Measurements from ENCODE around the gene SLC34A3.

The SLC34A3 gene

DNA sequence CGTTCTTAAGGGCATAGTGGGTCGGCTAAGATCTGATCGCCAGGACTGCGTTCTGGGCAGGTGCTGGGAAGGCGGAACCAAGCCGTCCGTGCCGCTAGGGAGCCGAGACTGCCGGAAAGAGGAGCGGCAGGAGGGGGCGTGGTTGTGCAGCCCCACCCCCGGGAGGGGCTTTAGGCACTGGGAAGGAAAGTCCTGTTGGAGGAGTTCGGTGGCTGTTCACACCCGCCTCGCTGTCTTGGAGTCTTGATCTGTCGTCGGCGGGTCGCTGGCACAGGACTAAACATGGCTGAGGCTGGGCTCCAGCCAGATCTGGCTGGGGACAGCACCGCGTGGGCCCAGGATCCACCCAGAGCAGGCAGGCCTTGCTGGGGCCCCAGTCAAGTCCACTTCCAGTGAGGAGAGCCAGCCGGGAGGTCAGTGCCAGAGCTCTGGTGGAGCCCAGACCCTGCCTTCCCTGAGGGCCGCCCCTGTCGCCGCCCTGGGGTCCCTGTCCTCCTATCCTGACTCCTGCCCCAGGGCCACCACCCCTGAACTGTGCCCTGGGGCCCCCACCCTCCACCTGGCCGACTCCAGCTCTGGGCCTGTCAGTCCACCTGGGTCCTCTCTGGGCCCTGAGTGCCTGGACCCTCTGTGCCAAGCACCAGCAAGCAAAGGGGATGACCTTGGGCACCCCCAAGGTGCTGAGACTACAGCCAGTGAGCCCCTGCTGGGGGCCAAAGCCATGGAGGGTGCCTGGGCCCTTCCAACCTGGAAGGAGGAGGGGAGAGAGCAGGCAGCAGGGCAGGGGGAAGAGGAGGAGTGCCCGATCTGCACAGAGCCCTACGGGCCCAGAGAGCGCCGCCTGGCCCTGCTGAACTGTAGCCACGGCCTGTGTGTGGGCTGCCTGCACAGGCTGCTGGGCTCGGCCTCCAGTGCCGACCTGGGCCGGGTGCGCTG, 13.2 kb upstream of the SLC34A3 start:
- DNase-seq (ENCODE audit: low read depth in 2 of 2) = no peak

DNA sequence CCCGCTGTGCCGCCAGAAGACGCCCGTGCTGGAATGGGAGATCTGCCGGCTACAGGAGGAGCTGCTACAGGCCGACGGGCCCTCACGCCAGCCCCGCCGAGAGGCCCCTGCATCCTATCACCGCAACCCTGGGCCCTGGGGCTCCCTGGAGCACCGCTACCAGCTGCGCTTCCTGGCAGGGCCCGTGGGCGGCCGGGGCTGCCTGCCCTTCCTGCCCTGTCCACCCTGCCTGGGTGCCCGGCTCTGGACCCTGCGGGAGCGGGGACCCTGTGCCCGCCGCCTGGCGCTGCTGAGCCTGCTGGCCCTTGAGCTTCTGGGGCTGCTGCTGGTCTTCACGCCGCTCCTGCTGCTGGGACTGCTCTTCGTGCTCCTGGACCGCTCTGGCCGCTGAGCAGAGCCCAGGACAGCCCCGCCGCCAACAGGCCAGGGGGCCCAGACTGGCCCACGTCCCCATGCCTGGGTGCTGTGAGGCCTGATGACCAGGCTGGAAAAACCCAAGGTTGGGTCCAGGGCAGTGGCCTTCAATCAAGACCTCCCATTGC, 12.4 kb upstream of the SLC34A3 start:
- DNase-seq (ENCODE audit: low read depth in 2 of 2) = no peak

DNA sequence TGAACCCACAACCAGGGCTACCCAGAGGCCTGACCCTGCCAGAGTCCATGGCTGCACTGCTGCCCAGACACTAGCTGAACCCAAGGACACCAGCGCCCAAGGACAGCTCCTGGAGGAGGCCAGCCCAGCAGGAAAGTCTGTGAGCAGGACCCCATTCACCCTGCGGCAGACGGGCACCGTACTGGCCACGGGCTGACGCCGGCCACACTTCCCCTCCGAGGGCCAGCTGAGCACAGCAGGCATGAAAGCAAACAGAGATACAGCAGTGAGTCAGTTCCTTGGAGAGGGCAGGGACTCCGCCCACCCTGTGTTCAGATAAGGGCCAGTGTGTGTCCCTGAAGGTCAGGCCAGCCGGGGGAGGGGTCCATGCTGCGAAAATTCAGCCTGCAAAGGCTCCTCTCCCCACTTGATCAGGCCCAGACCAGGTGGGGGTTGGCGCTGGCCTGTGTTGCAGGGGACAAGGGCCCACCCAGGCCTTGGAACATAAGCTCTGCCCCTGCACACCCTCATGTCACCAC, 11.9 kb upstream of the SLC34A3 start:
- no peak for DNase-seq (ENCODE audit: low read depth in 2 of 2)

DNA sequence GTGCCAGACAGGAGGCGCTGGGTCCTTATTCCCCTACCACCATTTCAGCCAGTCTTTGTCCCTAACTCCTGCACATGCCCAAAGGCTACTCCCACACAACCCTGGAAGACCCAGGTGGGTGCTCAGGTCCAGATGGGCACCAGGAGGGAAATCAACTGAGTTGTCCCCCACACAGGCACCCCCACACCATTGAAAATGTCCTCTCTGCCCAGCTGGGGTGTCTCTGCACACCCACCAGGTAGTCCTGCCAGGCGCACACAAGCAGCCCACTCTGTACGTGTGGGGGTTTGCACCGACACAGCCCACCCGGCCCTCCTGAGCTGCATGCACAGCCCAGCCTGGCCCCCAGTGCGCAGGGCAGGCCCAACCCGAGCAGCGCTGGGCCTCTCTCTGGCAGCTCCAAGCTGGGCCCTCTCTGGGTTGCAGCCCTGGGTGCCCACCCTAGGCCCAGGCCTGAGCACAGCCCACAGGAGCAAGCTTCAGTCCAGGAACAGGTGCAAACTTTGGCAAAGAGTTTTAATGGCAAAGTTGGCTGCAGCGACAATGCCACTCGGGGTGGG, 10.9 kb upstream of the SLC34A3 start:
- no peak for DNase-seq (ENCODE audit: low read depth in 2 of 2)

DNA sequence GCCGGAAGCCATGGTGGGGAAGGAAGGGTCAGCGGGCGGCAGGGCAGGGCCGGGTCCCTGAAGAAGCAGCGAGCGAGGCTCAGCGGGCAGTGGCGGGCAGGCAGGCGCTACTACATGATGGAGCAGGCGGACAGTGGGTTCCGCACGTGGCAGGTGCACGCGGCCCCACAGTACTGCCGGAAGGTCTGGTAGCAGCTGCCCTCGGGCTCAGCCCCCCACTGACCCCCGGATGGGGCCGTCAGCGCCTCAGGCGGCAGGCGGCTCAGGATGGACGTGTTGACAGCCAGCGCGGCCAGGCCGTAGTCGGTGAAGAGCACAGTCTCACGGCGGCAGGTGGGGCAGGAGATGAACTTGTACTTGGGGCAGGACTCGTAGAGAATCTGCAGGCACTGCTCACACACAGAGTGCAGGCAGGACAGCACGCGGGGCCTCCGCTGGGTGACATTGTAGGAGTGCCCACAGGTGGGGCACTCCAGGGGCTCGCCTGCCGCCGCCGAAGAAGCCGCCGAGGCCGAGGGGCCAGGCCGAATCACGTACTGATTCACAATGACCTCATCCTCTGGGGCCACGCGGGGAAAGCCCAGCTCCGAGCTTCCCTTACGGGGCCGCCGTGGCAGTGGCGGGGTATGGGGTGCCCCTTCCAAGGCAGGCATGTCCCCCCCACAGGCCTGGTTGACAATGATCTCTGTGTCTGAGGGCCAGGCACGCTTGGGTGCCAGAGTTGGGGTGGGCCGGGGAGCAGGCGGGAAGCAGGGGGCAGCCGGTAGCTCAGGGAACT, 10.2 kb upstream of the SLC34A3 start:
- DNase-seq (ENCODE audit: low read depth in 2 of 2) = no peak

DNA sequence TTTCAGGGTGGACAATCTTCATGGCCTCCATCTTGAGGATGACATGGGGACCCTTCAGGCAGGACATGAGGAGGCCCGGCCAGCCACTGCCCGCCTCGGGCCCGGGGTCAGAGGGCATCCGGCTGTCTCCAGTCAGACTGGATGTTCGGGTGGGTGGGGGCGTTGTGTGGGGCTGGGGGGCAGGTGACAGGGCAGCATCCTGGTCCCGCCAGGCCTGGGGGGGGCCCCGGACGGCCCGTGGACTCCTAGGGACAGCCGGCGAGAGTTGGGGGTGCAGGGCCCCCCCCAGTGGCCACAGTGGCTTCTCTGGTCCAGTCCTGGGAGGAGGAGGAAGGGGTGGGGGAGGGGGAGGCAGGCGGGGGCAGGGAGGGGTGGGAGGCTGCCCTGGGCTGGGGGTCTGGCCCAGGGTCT, 9.6 kb upstream of the SLC34A3 start:
- no peak for DNase-seq (ENCODE audit: low read depth in 2 of 2)

DNA sequence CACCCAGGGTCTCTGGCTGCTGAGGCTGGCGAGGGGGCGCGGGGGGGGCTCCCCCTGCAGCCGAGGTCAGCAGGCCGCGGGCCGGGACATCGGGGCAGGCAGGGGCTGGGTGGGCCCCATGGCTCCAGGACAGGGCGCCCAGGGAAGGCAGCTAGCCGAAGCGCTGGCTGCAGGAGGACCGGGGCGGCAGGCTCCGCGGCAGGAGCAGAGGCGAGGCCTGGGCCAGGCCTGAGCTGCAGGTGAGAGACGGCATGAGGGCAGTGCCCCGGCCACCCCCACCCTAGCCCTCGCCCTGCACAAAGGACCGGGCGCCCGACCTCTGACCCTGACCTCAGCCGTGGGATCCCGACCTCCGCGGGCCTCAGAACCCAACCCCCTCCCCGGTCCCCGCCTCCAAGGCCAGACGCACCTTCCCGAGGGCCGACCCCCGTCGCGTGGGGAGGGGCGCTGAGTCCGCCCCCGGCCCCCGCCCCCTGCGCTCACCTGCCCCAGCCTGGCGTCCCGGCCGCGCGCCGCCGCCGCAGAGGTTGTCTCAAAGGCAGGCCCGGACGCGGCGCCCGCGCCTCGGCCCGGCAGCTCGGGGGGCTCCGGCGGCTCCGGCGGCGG, 9.1 kb upstream of the SLC34A3 start:
- DNase-seq (ENCODE audit: low read depth in 2 of 2) = no peak

DNA sequence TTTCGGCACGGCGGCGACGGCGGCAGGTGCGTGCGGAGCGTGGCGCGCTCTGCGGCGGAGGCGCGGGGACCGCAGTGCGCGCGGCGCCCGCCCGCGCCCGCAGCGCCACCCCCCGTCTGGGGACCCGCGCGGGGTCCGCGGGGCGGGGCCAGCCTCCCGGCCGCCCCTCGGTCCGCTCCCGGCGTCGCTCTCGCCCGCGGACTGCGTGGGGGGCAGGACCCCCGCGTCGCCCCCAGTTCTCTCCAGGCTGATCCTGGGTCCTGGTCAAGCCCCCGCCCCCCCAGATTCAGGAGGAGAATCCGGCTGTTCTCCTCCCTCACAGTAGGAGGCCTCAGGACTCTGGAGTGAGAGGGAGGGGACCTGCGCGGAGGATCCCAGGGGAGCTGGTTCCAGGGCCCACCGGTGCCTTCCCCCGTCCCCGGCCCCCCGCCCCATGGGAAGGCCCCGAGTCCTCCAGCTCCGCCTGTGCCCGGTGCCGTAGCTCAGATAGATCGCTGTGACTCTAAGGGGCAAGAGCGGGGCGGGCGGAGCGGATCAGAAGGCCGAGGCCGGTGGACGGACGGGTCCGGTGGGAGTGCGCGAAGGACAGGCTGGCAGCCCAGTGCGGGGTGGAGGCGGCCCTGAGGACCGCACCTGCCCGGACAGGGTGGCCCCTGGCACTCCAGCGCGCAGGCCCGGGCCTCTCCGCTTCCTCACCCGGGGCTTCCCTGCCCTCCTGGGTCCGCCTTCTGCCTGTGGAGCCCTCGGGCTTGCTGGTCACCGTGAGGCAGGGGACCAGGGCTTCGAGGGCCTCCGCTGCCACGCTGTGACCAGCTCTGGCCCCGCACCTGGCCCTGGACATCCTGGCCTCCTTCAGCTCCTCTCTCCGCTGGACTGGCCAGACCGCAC, 8.3 kb upstream of the SLC34A3 start, which contains the start of gene RNF208:
Gene RNF208 (minus strand): TSS at position 51 of the 888 bp plus-strand sequence. CDS start 1,028 bp downstream, outside the sequence.
- no peak for DNase-seq (ENCODE audit: low read depth in 2 of 2)

DNA sequence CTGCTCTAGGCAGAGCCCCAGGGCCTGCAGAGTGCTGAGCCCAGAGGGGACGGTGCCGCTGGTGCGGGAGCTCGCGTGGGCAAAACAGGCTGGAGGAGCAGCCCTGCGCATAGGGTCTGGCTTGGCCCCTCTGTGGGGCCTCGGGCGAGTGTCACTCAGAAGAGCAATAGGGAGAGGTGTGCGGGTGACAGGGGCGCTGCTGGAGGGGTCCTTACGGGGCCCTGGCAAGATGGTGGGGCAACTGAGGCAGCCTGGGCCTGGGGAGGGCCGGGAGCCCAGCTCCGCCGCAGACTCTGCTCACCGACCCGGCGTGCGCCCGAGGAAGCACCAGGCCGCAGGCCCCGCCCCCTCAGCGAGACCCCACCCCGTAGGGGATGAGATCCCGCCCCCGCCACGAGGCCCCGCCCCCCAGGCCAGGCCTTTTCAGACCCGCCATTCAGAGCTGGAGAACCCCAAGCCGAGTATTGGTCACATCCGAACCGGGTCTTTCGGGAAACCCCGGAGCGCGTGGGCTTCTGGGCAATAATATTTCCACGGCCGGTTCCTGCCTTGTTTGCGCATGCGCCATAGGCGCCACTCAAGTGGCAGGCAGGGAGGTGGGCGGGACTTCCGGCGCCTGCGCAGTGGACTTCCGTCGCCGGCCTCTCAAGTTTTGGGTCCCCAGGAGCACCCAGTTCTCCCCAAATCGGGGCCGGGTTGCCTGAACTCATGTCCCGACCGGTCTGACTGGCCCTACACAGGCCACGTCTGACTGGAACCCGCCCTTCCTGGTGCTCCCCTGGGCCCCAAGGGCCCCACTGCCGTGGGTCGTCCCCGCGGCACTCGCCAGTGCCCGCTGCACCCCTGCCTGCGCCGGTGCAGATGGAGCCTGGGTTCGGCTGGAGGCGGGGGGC, 7.4 kb upstream of the SLC34A3 start:
- DNase-seq (ENCODE audit: low read depth in 2 of 2) = peak; percentile 96 to 97

DNA sequence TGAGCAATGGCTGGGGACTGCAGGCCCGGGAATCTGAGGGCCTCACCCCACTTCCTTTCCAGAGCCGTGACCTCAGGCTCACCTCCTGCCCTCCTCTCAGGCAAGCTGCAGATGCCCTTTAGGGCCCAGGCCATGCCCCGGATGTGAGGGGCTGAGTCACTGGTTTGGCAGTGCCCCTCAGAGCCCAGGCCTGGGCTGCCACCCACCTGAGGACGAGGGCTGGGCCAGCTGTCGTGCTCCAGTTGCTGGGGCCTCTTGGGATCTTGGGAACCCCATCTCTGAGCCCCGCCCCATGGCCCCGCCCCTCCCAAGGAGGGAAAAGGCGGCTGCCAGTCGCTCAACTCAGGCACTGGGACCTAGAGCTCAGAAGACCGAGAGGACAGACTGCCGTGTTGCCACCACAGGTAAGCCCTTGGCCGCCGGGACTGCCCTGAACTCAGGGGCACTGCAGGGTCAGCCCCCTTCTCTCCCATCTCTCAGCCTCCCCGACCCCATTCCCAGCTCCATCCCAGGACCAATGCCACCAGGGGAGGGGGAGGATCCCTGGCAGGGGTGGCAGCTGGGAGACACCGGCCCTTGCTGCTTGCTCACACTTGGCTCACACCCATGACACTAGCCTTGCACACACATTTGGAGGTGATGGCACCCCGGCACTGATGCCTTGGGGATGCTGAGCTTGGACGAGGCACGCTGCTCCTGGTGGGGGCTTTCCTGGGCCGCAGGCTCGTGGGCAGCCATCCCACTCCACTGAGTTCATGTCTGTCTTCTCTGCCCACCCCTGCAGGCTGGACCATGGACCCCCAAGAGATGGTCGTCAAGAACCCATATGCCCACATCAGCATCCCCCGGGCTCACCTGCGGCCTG, 5.6 kb upstream of the SLC34A3 start, which contains the start of gene CYSRT1:
Gene CYSRT1 (plus strand): TSS at position 345 of the 865 bp plus-strand sequence. CDS start 448 bp downstream, at position 793.
- DNase-seq (ENCODE audit: low read depth in 2 of 2) = no peak

DNA sequence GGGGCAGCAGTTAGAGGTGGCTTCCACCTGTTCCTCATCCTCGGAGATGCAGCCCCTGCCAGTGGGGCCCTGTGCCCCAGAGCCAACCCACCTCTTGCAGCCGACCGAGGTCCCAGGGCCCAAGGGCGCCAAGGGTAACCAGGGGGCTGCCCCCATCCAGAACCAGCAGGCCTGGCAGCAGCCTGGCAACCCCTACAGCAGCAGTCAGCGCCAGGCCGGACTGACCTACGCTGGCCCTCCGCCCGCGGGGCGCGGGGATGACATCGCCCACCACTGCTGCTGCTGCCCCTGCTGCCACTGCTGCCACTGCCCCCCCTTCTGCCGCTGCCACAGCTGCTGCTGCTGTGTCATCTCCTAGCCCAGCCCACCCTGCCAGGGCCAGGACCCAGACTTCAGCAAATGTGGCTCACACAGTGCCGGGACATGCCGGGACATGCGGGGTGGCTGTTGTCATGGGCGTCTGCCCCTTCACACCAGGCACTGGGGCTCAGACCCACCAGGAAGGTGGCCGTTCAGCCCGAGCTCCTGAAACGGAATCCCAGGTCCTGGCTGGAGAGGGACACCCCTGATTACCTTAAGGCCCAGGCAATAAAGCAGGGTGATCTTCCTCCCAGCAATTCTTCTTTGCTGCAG, 4.9 kb upstream of the SLC34A3 start:
- no peak for DNase-seq (ENCODE audit: low read depth in 2 of 2)

DNA sequence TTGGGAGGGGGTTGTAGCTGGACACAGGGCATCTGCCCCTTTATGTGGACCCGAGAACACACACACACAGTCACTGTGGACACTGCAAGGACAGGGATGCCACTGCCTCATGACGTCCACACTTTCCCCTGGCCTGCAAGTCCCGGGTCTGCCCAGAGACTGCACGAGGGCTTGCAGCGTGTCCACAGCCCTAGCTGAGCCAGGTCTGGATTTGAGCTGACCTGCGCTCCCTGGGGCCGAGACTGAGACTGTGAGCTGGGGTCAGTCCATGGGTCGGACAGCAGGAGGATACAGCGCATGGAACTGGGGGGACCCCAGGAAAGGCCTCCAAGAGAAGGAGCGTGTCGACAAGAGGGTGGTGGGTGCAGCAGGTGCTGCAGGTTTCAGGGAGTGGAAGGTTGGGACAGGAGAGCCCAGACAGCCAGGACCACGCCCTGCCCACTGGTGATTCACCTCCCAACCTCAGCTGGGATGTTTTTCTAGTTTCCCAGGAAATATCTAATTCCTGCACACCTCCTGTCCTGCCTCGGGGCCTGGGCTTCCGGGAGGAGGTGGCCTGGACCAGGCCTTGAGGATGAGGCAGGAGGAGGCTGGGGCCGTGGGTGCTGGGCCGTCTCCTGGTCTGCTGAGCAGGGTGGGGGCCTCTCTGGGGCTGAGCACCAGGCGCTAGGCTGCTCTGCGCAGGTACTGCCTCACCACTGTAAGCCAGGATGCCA, 4.2 kb upstream of the SLC34A3 start:
- no peak for DNase-seq (ENCODE audit: low read depth in 2 of 2)

DNA sequence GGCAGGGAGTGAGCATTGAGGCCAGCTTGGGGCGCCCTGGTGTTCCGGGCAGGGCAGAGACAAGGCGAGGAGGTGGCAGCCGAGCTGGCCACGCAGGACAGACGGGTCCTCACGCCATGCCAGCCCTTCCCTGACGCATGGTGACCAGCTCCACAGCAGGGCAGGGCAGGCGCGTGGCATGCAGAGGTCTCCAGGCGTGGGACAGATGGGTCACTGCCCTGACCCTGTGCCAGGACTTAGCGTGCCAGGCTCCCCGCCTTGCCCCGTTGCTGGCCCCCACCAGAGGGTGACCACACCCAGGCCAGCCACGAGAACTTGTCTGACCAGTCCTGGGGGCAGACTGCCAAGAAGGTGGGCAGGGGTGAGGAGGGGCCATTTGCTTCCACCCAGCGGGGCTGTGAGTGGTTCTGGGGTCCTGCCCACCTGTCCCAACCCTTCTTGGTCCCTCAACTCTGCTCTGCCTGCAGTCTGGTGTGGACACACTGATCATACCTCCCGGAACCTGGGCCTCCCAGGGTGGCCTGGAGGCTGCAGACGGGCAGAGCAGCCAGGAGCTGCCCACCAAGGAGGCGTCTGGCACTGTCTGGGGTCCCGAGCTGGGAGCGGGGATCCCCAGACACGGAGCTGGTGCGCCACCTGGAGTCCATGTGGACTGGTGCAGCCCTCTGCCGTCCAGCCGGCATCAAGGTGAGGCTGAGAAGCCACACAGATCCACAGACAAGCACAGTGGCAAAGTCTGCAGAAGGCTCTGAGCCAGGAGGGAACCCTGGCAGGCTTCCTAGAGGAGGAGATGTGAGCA, 3.4 kb upstream of the SLC34A3 start, which contains the start of gene RNF224:
Gene RNF224 (plus strand): TSS at position 449 of the 799 bp plus-strand sequence. CDS start 834 bp downstream, outside the sequence.
- DNase-seq (ENCODE audit: low read depth in 2 of 2) = no peak

DNA sequence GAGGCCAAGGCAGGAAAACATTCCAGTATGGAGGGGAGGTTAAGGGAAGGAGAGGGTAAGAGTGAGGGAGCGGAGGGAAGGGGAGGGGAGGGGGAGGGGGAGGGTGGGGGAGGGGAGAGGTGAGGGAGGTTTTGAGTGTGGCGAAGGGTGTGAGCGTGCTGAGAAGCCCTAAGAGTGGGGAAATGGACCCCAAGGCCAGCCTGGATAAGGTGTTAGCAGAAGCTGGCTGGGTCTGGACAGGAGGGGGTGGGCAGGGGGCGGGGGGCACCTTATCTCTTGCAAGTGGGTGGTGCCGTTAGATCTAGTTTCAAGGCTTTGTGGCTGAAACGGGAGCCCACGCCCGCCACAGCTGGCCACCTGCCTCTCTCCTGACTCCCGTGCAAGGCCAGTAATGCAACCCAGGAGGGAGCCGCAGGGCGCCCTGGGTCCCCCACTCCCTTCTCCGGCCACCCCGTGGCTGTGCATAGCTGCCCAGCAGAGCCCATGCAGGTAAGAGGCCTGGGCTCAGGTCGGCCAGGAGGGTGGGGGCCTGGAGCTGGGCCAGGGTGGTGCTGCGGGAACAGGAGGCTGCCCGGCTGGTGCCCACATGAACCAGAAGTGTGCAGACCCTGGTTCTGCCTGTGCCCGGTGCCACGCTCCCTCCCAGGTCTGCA, 2.7 kb upstream of the SLC34A3 start:
- no peak for DNase-seq (ENCODE audit: low read depth in 2 of 2)

DNA sequence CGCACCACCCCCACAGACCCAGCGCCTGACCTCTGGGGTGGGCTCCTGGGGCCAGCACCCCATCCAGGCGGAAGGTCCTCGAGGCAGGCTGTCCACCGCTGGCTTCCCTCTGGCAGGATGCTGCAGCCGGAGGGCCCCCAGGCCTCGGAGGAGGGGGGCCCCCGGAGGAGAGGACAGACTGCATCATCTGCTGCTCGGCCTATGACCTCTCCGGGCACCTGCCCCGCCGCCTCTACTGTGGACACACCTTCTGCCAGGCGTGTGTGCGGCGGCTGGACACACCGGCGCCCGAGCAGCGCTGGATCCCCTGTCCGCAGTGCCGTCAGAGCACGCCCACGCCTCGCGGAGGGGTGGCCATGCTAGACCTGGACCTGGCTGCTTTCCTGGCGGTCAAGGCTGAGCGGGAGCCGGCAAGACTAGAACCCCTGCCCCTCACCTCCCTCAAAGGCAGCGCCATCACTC, 2.2 kb upstream of the SLC34A3 start:
- DNase-seq (ENCODE audit: low read depth in 2 of 2) = no peak

All from fibroblast of skin of left biceps (primary cell).